ENCODE measurements around the gene CHD9.
A peak's percentile ranks its signal among the peaks of the same experiment; 100 is the strongest.
"Not testable (repeated sequence)": the region's sequence is repeated elsewhere in the genome, so short reads cannot be mapped to it uniquely, and the experiment has no call there.

CHD9 gene, protein sequence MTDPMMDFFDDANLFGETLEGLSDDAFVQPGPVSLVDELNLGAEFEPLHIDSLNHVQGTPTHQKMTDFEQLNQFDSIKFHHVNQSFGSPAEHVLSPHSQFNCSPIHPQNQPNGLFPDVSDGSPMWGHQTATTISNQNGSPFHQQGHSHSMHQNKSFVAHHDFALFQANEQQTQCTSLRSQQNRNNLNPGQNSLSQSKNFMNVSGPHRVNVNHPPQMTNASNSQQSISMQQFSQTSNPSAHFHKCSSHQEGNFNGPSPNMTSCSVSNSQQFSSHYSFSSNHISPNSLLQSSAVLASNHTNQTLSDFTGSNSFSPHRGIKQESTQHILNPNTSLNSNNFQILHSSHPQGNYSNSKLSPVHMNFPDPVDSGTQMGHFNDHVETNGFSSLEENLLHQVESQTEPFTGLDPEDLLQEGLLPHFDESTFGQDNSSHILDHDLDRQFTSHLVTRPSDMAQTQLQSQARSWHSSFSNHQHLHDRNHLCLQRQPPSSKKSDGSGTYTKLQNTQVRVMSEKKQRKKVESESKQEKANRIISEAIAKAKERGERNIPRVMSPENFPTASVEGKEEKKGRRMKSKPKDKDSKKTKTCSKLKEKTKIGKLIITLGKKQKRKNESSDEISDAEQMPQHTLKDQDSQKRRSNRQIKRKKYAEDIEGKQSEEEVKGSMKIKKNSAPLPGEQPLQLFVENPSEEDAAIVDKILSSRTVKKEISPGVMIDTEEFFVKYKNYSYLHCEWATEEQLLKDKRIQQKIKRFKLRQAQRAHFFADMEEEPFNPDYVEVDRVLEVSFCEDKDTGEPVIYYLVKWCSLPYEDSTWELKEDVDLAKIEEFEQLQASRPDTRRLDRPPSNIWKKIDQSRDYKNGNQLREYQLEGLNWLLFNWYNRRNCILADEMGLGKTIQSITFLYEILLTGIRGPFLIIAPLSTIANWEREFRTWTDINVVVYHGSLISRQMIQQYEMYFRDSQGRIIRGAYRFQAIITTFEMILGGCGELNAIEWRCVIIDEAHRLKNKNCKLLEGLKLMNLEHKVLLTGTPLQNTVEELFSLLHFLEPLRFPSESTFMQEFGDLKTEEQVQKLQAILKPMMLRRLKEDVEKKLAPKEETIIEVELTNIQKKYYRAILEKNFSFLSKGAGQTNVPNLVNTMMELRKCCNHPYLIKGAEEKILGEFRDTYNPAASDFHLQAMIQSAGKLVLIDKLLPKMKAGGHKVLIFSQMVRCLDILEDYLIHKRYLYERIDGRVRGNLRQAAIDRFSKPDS (N-terminal part only)

GRCh38 chr16:53054670-53055485 is at the start of gene CHD9:
TSS of gene CHD9 (plus strand) at chr16:53054991. CDS start at chr16:53156090, 101,099 bp downstream.
- peak; percentile 95 for DNase-seq

DNA sequence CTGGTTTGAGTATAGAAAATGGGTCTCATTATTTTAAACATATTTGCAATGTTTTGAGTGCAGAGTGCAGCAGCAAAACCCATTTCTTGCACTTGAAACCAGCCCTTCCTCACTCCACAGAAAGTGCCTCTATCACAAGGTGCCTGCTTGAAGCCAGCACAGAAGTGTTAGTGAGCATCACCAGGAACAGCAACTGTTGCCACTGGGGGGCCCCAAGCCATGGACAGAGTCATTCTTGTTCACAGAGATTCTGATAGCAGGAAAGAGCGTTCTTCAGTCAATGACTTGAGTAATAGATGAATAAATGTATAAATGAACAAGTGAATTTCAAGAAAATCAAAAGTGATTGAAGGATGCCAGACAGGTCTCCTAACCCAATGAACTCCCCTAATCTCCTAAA is 47.7 kb upstream of the CHD9 start:
- DNase-seq, result no peak

DNA sequence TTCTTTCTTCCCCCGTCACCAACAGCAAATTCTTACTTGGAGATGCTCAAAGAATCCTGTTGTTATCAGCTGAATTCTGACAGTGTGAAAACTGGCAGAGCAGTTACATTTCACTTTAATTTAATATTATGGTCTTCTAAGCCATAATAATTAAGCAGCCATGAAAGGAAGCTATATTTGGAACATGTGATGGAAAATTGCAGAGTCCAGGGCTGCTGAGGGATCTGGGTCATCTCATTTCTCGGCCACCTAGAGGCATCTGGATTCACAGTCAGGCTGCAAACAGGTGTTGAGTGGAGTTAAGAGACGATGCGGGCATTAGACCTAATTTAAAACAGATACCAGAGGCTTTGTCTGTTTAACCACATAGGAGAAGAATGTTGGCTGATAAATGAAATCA is 40.5 kb upstream of the CHD9 start:
- no peak for DNase-seq

DNA sequence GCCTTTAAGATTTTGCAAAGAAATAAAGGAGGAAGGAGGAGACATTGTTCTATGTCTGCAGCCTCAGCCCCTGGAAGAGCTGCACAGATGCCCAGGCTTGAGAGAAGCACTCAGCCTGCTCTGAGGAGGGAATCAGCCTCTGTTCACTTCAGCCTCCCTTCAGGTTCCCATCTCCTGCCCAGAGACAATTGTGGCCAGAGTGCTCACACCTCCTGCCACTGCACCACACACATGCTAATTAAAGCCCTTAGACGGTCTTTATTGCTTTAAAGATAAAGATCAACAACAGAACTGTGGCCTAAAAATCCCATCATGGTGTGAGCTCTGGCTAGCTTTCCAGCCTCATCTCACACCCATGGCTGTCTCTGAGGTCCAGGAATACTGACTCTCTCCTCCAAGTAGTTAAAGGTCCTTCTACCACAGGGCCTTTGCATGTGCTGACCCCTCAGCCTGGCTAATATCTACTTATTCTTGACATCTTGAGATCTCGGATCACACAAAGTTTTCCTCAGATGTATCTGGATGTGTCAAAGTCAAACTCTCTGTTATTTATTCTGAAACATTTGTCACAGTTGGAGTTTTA is 35.9 kb upstream of the CHD9 start:
- no peak for DNase-seq

DNA sequence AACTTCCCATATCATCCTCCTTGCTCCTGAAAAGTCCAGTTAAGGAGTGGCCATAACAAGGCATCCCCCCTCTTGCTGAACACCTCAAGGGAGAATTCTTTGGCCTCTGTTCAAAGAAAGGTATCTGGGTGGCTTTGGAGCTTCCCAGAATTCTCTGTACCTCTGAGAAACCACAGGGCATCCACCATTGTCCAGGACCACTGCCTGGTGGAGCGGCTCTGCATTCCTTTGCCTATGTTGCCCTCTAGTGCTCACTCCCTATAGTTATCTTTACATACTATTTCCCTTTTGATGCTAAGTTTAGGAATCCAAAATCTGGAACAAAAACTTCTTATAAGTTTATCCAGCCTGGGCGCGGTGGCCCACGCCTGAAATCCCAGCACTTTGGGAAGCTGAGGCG is 32.4 kb upstream of the CHD9 start:
- peak; percentile 79 for DNase-seq

GRCh38 chr16:53024045-53024444 is 30.7 kb upstream of the CHD9 start:
- DNase-seq, result no peak

DNA sequence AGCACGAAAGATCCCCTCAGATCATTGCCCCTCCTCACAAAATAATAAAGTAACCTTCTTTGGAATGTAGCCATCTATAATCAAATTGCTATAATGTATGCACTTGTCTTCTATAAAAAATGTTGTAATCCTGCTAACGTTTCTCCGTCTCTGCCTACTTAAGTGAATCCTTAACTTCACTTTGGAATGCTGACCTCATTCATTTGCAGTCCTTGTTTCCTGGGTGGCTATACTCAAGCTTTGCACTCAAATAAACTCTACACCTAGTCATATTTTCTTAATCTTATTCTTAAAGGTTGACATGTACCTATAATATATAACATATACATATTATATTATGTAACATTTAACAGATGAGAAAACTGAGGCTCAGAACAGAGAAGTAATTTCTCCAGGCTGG is 24.8 kb upstream of the CHD9 start:
- no peak for DNase-seq

DNA sequence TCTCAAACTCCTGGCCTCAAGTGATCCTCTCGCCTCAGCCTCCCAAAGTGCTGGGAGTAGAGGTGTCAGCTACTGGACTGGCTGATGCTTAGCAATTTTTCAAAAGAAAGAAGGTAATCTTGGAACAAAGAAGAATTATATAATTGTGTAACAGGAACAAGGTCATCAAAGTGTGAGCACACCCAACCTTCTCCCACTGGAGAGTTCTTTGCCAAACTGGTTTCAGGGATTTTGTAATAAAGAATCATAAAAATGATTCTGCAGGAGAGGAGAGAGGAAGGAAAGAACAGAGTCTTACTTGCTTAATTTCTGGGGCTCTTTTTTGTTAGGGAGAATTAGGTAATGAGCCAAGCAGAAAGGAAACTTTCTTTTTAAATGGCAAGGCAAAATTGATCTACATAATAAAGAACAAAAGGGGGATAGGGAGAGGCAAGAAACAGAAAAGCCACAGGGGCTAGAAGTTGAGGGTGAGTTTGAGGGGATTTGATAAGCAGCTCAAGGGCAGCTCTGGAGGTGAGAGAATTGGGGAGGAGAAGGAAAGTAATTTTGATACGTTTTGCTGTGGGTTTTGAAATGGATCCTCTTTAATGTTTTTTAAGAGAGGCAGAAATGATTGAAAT is 23.4 kb upstream of the CHD9 start:
- DNase-seq, result no peak

DNA sequence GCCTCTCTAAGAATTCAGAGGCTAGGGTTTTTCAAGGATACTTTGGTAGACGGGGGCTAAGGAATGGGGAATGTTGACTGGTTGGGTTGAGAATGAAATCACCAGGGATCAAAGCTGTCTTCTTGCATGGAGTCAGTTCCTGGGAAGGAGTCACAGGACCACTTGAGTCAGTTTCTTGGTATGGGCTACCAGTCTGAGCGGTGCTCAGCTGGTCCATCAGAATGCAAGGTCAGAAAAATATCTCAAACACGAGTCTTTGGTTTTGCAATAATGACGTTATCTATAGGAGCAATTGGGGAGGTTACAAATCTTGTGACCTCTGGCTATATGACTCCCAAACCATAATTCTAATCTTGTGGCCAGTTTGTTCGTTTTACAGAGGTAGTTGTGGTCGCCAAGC is 20.5 kb upstream of the CHD9 start:
- DNase-seq, result no peak

DNA sequence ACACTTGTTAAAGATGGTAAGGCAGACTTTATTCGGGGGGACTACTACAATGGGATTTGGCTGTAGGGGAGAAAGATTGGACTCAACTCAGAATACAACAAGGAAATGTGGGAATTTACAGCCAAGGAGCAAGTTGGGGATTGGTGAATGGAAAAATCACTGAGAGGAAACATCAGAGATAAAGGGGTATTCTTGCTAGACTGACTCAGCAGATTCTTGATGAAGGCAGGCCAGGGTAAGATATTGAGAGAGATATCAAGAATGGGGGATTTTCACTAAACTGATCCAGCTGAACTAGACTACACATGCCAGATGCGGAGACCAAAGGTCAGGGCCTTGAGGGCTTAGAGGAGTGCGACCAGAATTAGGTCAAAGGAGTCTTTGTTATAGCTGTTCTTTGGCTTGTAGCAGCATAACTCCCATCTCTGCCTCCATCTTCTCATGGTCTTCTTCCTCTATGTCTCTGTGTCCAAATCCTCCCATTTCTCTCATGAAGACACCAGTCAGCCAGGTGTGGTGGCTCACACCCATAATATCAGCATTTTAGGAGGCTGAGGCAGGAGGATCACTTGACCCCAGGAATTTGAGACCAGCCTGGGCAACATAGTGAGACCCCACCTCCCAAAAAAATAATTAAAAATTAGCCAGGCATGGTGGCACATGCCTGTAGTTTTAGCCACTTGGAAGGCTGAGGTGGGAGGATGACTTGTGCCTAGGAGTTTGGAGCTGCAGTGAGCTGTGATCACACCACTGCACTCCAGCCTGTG is 19.4 kb upstream of the CHD9 start:
- DNase-seq, result no peak

- DNase-seq, result no peak
These were observed 18.7 kb upstream of the CHD9 start for GRCh38 chr16:53036066-53036465.

- DNase-seq, result not testable (repeated sequence)
These were observed 18.1 kb upstream of the CHD9 start for GRCh38 chr16:53036711-53037110.

- DNase-seq, result no peak
These were observed 14.0 kb upstream of the CHD9 start for GRCh38 chr16:53040788-53041187.

DNA sequence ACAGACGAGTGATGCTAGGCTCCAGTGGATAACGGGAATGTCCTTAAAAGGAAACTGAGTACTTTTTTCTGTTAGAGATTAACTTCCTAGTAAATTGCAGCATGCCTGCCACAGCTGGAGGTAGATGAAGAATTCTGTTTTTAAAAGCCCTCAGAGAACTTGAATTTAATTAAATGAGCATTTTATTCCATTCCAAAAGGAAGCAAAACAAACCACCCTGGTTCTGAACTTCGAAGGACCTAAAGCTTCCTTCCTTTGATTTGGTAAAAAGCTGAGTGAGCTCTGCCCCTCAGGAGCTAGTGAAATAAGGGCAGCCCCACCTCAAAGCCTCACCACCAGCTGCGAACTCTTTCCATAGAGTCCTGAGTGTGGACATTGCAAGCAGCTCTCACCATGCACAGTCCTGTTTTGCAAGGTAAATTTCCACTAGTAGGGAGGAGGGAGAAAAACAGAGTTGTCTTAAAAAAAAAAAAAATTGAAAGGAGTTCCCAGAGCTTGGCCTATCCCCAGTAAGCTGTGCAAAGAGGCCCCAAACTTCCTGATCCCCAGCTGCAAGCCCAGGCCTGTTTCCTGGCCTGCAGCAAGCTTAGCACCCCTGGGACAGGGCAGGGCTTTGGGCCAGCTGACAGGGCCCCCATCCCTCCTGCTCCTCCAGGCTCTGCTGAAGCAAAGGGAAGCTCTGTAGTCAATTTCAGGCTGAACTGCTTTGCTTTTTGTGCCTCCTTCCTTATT is 13.3 kb upstream of the CHD9 start:
- no peak for DNase-seq

- DNase-seq, result no peak
These were observed 12.5 kb upstream of the CHD9 start for GRCh38 chr16:53042235-53042701.

GRCh38 chr16:53043428-53043831 is 11.4 kb upstream of the CHD9 start:
- DNase-seq, result no peak

DNA sequence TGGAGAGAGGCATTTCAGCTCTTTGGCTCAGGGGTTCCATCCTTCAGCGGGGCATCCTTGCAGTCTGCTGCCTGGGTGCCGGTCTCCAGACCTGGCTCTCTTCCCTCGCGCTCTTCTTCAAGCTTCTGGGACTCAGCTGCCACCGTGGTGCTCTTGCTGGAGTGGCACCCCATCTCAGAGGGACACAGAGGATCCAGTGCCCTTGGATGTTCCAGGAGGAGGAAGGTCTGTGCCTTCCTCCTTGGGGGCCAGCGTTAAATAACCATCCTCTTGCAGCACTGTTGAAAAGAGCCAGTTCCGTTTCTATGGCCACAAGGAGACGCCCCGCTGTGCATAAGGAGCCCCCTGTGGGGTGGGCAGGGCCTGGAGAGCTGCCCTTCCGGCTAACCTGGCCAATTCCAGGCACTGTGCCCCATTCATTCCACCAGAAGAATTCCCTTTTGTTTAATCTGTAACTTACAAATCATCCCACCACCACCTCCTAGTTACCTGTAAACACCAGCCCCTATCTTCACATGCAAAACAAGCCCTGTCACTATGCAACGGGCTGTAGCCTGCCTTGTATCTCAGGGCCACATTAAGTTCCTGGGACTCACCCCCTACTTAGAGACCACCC is 10.7 kb upstream of the CHD9 start:
- DNase-seq, result no peak

DNA sequence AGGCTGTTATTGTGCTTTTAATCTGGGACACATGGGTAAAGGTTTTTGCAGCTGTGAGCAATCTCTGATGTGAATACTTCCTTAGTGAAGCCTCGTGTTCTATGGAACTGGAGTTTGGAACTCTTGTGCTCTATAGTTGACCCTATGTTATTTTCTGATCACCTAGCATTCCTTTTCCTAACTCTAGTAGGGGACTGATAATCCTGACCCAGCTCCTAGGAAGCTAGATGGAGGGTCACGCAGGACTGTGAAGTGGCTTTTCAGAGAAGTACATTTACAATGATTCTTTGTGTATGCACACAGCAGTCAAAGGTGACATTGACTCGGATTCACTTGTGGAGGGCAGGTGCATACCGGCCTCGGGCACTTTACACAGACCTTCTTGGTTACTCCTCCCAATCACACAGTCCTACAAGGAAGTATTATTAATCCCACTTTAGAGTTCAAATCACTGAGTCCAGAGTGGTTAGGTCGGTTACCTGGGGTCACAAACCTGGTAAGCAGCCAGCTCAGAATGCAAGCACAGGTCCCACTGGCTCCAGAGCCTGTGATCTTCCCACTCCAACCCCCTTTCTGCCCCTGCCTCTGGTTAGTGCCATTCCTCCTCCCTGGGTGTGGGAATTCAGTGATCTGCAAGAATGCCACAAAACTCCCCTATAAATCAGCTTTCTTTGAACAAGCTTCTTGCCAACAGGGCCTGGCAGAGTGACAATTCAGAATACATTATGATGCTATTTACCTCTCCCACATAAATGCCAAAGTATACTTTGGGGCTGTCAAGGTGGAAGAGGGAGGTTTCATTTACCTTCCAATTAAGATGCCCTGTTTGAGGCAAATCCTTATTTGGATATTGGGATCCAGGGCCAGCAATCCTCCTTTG is 9.2 kb upstream of the CHD9 start:
- no peak for DNase-seq

Measured in DMS53 (cell line).